GM21515 (cell line): ENCODE data around the gene PKNOX1.
"Not testable (repeated sequence)": the region's sequence is repeated elsewhere in the genome, so short reads cannot be mapped to it uniquely, and the experiment has no call there.

Experiments
- ATAC-seq: cut with Tn5 transposase; IDR thresholded peaks from one replicate; pipeline ENCODE4 v1.9.1; 2021; ENCODE audit not compliant: unreplicated experiment

Gene PKNOX1

DNA sequence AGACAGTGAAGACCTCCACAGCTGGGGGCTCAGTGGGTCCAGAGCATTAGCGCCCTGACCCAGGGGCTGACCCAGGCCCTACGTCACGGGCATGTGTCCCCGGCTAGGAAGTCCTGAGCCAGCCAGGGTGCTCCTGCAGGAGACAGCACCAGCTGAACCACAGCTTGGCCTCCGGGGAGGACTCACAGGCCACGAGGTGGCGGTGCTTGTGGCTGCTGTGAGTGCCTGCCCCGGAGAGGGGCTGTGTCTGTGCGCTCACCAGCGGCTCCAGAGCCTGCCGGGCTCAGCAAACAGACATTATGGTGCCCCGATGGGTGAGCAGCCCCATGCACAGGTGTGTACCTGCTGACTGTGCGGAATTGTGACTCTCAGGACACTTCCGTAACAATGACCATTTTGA, 70.2 kb downstream of the PKNOX1 start:
- not testable (repeated sequence) for ATAC-seq

GRCh38 chr21:43045165-43045875, 71.0 kb downstream of the PKNOX1 start:
- not testable (repeated sequence) for ATAC-seq

GRCh38 chr21:43045876-43046821, 71.8 kb downstream of the PKNOX1 start:
- ATAC-seq: not testable (repeated sequence)

DNA sequence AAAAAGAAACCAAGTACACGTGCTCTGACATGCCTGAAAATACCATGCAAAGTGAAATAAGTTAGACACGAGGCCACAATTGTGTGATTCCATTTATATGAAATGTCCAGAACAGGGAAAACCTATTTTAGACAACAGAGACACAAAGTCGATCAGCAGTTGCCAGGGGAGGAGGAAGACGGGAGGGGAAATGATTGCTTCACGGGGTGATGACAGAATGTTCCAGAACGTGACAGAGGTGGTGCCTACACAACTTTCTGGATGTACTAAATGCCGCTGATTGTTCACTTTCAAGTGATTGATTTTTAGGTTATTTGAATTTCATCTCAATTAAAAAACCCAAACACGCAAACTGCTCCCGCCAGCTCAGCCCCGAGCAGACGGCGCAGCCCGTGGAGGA, 78.8 kb downstream of the PKNOX1 start:
- ATAC-seq: not testable (repeated sequence)

DNA sequence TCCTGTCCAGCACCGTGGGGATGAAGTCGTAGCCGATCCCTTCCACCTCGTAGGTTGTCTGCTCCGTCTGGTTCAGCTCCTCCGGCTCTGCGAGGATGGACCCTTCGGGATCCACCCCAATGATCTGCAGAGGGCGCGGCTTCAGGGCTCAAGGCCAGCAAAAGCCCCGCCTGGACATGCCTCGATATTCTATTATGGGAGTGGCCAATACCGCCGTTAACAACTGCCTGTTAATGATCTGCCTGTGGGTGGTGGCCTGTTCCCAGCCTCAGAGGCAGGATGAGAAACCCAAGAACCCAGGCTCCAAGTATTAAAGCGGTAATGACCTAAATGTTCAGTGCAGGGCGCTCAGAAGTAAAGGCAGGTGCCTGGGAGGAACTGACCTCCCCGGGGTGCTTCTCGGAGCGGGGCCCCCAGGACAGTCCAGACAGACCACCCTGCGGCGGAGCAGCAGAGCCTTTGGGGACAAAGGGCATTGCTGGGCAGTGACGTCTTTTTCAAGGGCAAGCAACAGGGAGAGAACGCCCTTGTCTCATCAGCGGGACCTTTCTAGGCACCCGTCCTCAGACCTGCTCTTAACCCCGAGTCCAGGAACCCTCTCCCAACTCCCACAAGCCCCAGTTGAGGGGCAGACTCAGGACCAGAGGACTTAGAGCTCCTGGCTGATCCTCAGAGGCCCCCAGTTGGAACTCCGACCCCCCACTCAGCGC, 88.7 kb downstream of the PKNOX1 start:
- not testable (repeated sequence) for ATAC-seq

DNA sequence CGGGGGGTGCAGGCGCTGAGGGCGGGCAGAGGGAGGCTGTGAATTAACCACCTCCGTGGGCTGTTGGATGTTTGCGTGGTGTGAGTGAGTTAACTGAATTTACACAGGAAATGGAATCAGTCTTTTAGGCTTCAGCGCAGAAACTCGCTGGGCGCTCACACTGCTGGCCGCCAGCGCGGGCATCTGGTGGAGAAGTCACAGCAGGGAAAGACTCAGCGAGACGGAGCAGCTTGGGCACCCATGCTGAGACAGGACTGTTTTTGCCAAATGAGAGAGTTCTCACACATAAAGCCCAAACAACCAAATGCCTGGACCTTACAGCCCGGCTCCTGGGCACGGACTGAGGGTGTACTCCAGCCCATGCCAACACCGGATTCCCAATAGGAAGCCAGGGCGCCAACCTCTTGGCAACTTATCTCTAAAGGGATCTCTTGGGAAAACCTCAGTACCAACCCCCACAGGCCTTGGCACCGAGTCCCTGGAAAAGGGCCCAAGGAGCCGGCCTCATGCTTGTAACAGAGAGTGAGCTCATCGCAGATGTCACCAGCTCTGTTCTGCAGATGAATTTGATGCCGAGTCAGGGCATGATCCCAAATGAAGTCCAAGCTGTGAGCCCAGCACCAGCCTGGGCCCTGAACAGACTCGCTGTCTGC, 90.0 kb downstream of the PKNOX1 start:
- not testable (repeated sequence) for ATAC-seq

GRCh38 chr21:43065991-43066390, 91.6 kb downstream of the PKNOX1 start:
- ATAC-seq: not testable (repeated sequence)

DNA sequence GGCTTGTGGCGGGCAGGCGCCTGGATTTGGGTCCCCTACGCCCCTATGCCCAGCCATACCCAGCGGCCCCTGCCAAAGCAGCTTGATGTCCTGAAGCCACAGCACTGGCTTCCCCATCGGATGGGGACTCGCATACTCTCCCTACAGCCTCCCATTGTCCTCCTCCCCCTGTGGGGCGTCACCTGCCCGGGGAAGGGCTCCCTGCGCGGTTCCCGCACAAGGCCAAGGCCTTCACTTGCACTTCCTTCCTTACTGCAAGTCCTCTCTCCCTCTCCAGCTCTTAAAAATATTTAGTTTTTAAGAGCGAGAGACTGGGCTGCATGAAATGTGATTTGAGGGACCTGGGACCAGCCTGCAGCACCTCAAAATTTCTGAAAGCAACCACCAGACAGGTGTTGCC, 92.3 kb downstream of the PKNOX1 start:
- ATAC-seq: not testable (repeated sequence)

- not testable (repeated sequence) for ATAC-seq
These were observed 93.7 kb downstream of the PKNOX1 start for GRCh38 chr21:43068065-43068464.

GRCh38 chr21:43069682-43070081, 95.3 kb downstream of the PKNOX1 start:
- not testable (repeated sequence) for ATAC-seq

- not testable (repeated sequence) for ATAC-seq
These were observed 98.4 kb downstream of the PKNOX1 start for GRCh38 chr21:43072742-43073141.

DNA sequence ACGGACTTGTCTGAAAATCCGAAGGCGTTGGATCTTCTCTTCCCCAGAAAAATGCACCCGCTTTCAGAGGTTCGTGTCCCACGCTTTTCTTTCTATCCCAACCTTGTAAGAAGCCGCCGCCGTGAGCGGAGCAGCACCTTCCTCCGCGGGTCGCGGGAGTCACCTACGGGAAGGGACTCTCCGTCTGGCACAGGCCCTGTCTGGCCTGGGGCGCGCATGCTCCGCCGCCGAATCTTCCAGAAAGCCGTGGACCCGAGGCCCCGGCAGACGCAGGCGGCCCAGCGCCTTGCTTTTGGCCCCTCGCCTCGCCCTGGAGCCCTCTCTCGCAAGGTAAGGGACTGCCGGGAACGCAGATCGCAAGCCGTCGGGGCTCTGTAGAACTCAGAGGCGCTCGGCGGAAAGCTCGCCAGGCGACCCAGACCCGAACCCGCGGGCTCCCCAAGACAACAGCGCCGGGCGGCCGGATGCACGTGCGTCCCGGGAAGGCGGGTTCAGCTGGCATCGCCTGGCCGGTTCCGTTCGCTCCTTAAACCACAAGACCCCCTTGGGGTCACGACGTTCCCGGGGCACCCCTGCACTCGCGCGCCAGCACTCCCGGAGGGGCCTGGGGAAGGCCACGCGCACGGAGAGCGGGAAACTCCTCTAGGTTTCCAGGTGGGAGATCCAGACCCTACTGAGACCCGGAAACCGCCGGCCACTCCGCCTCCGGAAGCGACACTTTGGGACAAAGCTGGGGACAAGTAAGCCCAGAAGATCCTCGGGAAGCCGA, 100.2 kb downstream of the PKNOX1 start:
- ATAC-seq: not testable (repeated sequence)

DNA sequence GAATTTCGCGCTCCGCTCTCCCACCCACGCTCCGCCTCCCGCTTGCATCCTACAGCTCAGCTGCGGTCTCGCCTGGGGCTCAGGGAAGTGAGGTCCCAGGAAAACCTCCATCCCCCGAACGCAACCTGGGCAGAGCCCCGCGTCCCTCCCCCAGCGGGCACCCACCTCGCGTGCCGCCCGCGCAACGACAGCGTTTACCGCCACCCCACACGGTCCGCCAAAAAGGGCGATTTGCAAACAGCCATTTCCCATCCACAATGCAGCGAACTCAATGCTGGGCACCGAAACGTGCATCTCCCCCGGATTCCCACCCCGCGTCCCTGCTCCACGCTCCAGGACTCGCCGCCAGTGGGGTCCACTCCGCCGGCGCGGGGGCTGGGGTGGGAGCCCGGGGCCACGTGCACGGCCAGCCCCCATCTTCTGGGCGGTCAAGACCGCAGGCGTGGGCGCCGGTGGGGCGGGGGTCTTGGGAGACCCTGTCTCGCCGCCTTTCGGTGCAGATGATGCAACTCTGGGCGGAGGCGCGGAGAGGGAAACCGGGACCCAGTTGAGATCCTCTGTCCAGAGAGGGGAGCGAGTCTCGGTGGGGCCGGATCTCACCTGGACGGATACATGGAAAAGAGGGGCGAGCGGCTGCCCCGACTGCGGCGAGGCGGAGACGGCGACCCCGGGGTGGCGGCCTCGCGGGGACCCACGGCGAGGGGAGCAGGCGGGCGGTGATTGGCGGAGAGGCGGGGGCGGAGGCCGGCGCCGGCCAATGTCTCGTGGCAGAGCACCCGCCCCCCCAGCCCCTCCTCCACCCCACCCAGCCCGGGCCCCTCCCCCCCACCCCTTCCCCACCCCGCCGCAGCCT, 101.0 kb downstream of the PKNOX1 start, which contains the start of gene CBS:
Gene CBS, minus strand, starts transcription at position 666 of the 853 bp plus-strand sequence. CDS start 3,642 bp downstream, outside the sequence.
- ATAC-seq: not testable (repeated sequence)

DNA sequence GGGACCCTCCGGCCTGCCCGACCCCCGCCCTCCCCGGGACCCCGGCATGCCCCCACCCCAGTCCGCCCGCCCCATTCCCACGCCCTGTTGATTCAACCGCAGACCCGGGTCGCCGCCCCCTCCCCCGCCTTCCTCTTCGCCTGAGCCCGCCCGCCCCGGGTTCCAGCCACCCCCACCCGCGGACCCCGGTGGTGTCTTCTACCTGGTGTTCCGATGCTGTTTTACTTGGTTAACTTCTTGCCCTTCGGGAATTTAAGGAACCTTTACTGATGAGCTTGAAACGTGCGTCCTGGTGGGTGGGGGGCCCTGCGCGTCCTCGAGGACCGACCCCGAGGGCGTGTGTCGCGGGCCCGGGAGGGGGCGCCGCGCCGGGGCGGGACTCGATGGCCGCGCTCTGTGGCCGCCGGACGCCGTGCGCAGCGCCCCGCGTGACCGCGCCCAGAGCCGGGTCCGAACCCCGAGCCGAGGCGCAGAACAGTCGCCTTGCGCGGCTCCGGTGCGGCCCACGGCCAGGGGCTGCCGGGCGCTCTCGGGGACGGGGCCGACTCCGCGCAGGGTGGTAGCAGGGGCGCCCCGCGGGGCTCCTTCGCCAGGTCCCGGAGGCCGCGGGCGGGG, 101.8 kb downstream of the PKNOX1 start:
- not testable (repeated sequence) for ATAC-seq

- not testable (repeated sequence) for ATAC-seq
These were observed 102.3 kb downstream of the PKNOX1 start for GRCh38 chr21:43076643-43077042.

DNA sequence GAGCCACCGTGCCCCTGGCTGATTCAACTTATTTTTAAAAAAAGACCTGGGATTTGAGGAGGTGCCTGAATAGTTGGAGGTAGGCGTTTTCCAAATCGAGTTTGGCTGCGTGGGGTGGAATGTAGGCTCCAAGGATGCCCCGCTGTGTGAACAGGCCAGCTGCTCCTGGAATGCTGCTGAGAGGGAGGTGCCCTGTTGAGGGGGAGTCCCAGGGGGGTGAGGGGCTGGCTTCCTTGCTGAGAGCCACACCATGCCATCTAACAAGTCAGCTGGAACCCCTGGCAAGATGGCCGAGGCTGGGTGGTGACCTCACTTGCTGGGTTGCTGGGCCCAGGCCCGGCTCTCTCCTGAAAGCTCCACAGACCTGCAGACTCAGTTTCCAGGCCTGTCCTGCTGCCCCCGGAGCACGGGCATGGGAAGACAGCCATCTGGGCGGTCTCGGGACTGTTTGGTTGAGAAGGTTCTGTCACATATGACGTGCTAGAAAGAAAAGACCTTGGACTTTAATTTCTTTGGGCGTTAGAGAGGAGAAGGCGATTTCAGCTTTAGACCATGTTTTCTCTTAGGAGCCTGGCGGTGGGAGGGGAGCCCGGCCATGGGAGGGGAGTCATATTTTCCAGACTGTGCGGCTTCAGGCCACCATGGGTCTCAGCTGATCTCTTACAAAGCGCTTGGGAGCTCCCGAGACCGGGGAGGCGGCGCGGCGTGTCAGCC, 108.4 kb downstream of the PKNOX1 start:
- not testable (repeated sequence) for ATAC-seq
